ENCODE results near the gene RXRG.

GRCh38 chr1:165492845-165493373 is 48.0 kb upstream of the RXRG start:
- TF ChIP-seq, protein P1, sequence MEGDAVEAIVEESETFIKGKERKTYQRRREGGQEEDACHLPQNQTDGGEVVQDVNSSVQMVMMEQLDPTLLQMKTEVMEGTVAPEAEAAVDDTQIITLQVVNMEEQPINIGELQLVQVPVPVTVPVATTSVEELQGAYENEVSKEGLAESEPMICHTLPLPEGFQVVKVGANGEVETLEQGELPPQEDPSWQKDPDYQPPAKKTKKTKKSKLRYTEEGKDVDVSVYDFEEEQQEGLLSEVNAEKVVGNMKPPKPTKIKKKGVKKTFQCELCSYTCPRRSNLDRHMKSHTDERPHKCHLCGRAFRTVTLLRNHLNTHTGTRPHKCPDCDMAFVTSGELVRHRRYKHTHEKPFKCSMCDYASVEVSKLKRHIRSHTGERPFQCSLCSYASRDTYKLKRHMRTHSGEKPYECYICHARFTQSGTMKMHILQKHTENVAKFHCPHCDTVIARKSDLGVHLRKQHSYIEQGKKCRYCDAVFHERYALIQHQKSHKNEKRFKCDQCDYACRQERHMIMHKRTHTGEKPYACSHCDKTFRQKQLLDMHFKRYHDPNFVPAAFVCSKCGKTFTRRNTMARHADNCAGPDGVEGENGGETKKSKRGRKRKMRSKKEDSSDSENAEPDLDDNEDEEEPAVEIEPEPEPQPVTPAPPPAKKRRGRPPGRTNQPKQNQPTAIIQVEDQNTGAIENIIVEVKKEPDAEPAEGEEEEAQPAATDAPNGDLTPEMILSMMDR (IDR thresholded peaks at IDR 0.05; ENCODE audit: extremely low read depth in 1 of 2, insufficient read depth in 1 of 2, low read depth in 1 of 2, low read length in 2 of 2) = no peak
- TF ChIP-seq EZH2 (IDR thresholded peaks at IDR 0.05; ENCODE audit: borderline replicate concordance, low read depth, low read length, severe bottlenecking) (no peak), POLR2A (IDR thresholded peaks at IDR 0.05; ENCODE audit: low read depth, low read length) (no peak), POLR2AphosphoS5 (IDR thresholded peaks at IDR 0.05; ENCODE audit: insufficient read depth, low read depth, low read length) (no peak)

Data from endothelial cell of umbilical vein (primary cell).